Vagina (tissue), 2 donors: ENCODE measurements around the gene OPN1SW. TPM values are rescaled to one million over a fixed set of nuclear protein-coding genes. Genes with fewer than 3 reads are reported as not detected.

Source experiments
- DNase-seq, 2 donors: peaks; one replicate each; pipeline ENCODE4 v3.0.0-alpha.2; 2017; ENCODE audit errors: extremely low spot score in 2 of 2
- H3K27ac ChIP-seq: fragments of 200-600 bp; sonication (generic); one replicate; pipeline ENCODE4 v1.5.1; 2019
- H3K27me3 ChIP-seq: fragments of 200-600 bp; sonication (generic); one replicate; pipeline ENCODE4 v1.5.1; 2019
- H3K36me3 ChIP-seq, 2 donors: fragments of 200-600 bp; sonication (generic); one replicate each; pipeline ENCODE4 v1.5.1; 2017 to 2019
- H3K4me1 ChIP-seq: fragments of 200-600 bp; sonication (generic); one replicate; pipeline ENCODE4 v1.5.1; 2019
- H3K4me3 ChIP-seq, 2 donors: fragments of 200-600 bp; sonication (generic); 1 replicate in 1 of 2; 2 replicates in 1 of 2; pipeline ENCODE4 v1.5.1; 2016 to 2019
- H3K9me3 ChIP-seq: fragments of 200-600 bp; sonication (generic); one replicate; pipeline ENCODE4 v1.5.1; 2019
- CTCF ChIP-seq, 3 experiments: fragments of 450-650 bp in 2 of 3; fragments of 200-600 bp in 1 of 3; sonication (generic) in 1 of 3; IDR thresholded peaks; one replicate each; pipeline ENCODE4 v1.5.1; 2017 to 2019; ENCODE audit warnings: antibody characterized with exemption in 3 of 3, mild to moderate bottlenecking in 2 of 3, moderate library complexity in 2 of 3
- POLR2A ChIP-seq, 2 donors: fragments of 450-650 bp; IDR thresholded peaks; one replicate each; pipeline ENCODE4 v1.6.1; 2017; ENCODE audit warnings: antibody characterized with exemption in 2 of 2, mild to moderate bottlenecking in 2 of 2, moderate library complexity in 2 of 2
- POLR2AphosphoS5 ChIP-seq, 2 donors: sonication (generic); formaldehyde crosslinking; IDR thresholded peaks; one replicate each; pipeline ENCODE4 v1.9.0; 2017; ENCODE audit warnings: antibody characterized with exemption in 2 of 2, mild to moderate bottlenecking in 2 of 2, low read depth in 1 of 2; ENCODE audit not compliant: insufficient read depth in 1 of 2
- intact Hi-C: fragments of 100-400 bp; cut with DNase I; formaldehyde crosslinking; loops from one replicate; pipeline ENCODE4 v1.15.1; 2023
- total RNA-seq: library from RNA; depleted of rRNA; stranded (reverse); fragments of >200 nt; gene quantifications from one replicate; pipeline ENCODE4 v1.2.3, GENCODE V29; 2016

Gene OPN1SW
- total RNA-seq, 1 donor from 2014 or later: not detected

- H3K27me3 ChIP-seq: no peaks in the 10 kb centered on the region
- DNase-seq: no peak
Observed at GRCh38 chr7:128801003-128801402, 25.4 kb upstream of the OPN1SW start.

GRCh38 chr7:128800567-128800966 lies 25.0 kb upstream of the OPN1SW start:
- no peak for DNase-seq
- intact Hi-C loops: no loop called here
- Histone ChIP-seq H3K4me1 (no peaks in the 10 kb centered on the region), H3K27ac (no peak overlapping the region), H3K4me3 (no peak overlapping the region), H3K27me3 (no peaks in the 10 kb centered on the region), H3K9me3 (no peaks in the 10 kb centered on the region), H3K36me3 (peaks cover 0 to 4% of the 10 kb centered on the region in 2 donors)
- TF ChIP-seq POLR2A (IDR thresholded peaks at IDR 0.05) (no peak), CTCF (IDR thresholded peaks at IDR 0.05) (no peak), POLR2AphosphoS5 (IDR thresholded peaks at IDR 0.05; ENCODE audit: insufficient read depth in 1 of 2, low read depth in 1 of 2) (no peak)

More at GRCh38 chr7:128801003-128801402, 25.4 kb upstream of the OPN1SW start:
- intact Hi-C loops: no loop called here
- no peak for TF ChIP-seq POLR2AphosphoS5 (IDR thresholded peaks at IDR 0.05; ENCODE audit: insufficient read depth in 1 of 2, low read depth in 1 of 2)
- no peak for TF ChIP-seq CTCF (IDR thresholded peaks at IDR 0.05)
- TF ChIP-seq POLR2A (IDR thresholded peaks at IDR 0.05): no peak
- H3K36me3 ChIP-seq: peaks cover 0 to 4% of the 10 kb centered on the region in 2 donors
- H3K4me1 ChIP-seq: no peaks in the 10 kb centered on the region
- H3K27ac ChIP-seq: no peak overlapping the region
- H3K9me3 ChIP-seq: no peaks in the 10 kb centered on the region
- no peak overlapping the region for H3K4me3 ChIP-seq

- no peaks in the 10 kb centered on the region for H3K36me3 ChIP-seq
- no peak for DNase-seq
- intact Hi-C loops: no loop called here
- TF ChIP-seq CTCF (IDR thresholded peaks at IDR 0.05): no peak
- TF ChIP-seq POLR2AphosphoS5 (IDR thresholded peaks at IDR 0.05; ENCODE audit: insufficient read depth in 1 of 2, low read depth in 1 of 2): no peak
- no peak for TF ChIP-seq POLR2A (IDR thresholded peaks at IDR 0.05)
- H3K27ac ChIP-seq: no peak overlapping the region
- H3K4me3 ChIP-seq: no peak overlapping the region
- H3K27me3 ChIP-seq: no peaks in the 10 kb centered on the region
- no peaks in the 10 kb centered on the region for H3K9me3 ChIP-seq
- no peaks in the 10 kb centered on the region for H3K4me1 ChIP-seq
Observed at GRCh38 chr7:128799451-128799850, 23.9 kb upstream of the OPN1SW start.

GRCh38 chr7:128796327-128796726 lies 20.7 kb upstream of the OPN1SW start:
- Histone ChIP-seq H3K4me1 (peaks cover 17% of the 10 kb centered on the region), H3K27ac (no peak overlapping the region), H3K9me3 (no peaks in the 10 kb centered on the region), H3K27me3 (no peaks in the 10 kb centered on the region), H3K36me3 (no peaks in the 10 kb centered on the region), H3K4me3 (no peak overlapping the region)
- intact Hi-C loops: no loop called here
- no peak for TF ChIP-seq POLR2A (IDR thresholded peaks at IDR 0.05)
- TF ChIP-seq POLR2AphosphoS5 (IDR thresholded peaks at IDR 0.05; ENCODE audit: insufficient read depth in 1 of 2, low read depth in 1 of 2): no peak
- no peak for TF ChIP-seq CTCF (IDR thresholded peaks at IDR 0.05)
- DNase-seq: no peak

GRCh38 chr7:128795129-128795528 lies 19.5 kb upstream of the OPN1SW start:
- no peaks in the 10 kb centered on the region for H3K9me3 ChIP-seq
- no peak for DNase-seq
- H3K4me3 ChIP-seq: no peak overlapping the region
- H3K27ac ChIP-seq: no peak overlapping the region
- no peaks in the 10 kb centered on the region for H3K27me3 ChIP-seq
- H3K36me3 ChIP-seq: no peaks in the 10 kb centered on the region
- no peak for TF ChIP-seq POLR2A (IDR thresholded peaks at IDR 0.05)
- no peak for TF ChIP-seq CTCF (IDR thresholded peaks at IDR 0.05)
- no peak for TF ChIP-seq POLR2AphosphoS5 (IDR thresholded peaks at IDR 0.05; ENCODE audit: insufficient read depth in 1 of 2, low read depth in 1 of 2)
- intact Hi-C loops: no loop called here
- peaks cover 26% of the 10 kb centered on the region for H3K4me1 ChIP-seq
